Prostate gland (tissue), 2 donors: ENCODE data around the gene TMEM61.

Experiments used
- POLR2A ChIP-seq: fragments of 450-650 bp; IDR thresholded peaks from one replicate; pipeline ENCODE4 v1.6.1; 2016; ENCODE audit warnings: antibody characterized with exemption, mild to moderate bottlenecking
- POLR2AphosphoS5 ChIP-seq: sonication (generic); formaldehyde crosslinking; IDR thresholded peaks from one replicate; pipeline ENCODE4 v1.6.1; 2017; ENCODE audit warnings: antibody characterized with exemption
- TF ChIP-seq, protein P1 (sequence below), 4 experiments: fragments of 200-600 bp in 2 of 4; fragments of 450-650 bp in 2 of 4; sonication (generic) in 2 of 4; IDR thresholded peaks; 1 replicate in 3 of 4; 2 replicates in 1 of 4; pipeline ENCODE4 v1.5.1; 2016 to 2019; ENCODE audit warnings: antibody characterized with exemption in 4 of 4, mild to moderate bottlenecking in 2 of 4, moderate library complexity in 2 of 4

DNA sequence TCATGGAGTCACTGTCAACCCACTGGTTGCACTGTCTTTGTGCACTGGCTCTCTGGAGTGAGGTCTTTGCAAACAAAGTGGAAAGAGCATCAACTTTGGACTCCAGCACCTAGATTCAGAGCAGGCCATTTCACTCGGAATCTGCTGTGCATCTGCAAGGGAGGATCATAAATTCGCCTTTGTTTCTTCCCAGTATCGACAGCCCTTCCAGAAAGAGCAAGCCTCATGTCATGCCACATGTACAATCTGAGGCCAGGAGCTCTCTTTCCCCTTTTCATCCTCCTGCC lies 58.1 kb downstream of the TMEM61 start:
- TF ChIP-seq, protein P1, sequence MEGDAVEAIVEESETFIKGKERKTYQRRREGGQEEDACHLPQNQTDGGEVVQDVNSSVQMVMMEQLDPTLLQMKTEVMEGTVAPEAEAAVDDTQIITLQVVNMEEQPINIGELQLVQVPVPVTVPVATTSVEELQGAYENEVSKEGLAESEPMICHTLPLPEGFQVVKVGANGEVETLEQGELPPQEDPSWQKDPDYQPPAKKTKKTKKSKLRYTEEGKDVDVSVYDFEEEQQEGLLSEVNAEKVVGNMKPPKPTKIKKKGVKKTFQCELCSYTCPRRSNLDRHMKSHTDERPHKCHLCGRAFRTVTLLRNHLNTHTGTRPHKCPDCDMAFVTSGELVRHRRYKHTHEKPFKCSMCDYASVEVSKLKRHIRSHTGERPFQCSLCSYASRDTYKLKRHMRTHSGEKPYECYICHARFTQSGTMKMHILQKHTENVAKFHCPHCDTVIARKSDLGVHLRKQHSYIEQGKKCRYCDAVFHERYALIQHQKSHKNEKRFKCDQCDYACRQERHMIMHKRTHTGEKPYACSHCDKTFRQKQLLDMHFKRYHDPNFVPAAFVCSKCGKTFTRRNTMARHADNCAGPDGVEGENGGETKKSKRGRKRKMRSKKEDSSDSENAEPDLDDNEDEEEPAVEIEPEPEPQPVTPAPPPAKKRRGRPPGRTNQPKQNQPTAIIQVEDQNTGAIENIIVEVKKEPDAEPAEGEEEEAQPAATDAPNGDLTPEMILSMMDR (IDR thresholded peaks at IDR 0.05): no peak
- no peak for TF ChIP-seq POLR2A
- TF ChIP-seq POLR2AphosphoS5: no peak
